Measurements from ENCODE around the gene ATXN8OS. TPM values are rescaled to one million over a fixed set of nuclear protein-coding genes. Genes with fewer than 3 reads are reported as not detected.

Gene ATXN8OS
- total and polyA plus RNA-seq, 2 donors (not counting 1 experiment from before 2014, with no cell fraction given): not detected

- no peak for TF ChIP-seq EZH2 (IDR thresholded peaks at IDR 0.05; ENCODE audit: borderline replicate concordance, insufficient read depth, low read depth, low read length, poor library complexity, severe bottlenecking)
- TF ChIP-seq CTCF (IDR thresholded peaks at IDR 0.05): no peak
- Histone ChIP-seq H3K27ac (ENCODE audit: low read length in 2 of 2) (no peak overlapping the region), H4K20me1 (ENCODE audit: control insufficient read depth, insufficient read depth, low read length, poor library complexity, severe bottlenecking) (no peaks in the 10 kb centered on the region), H3K9me3 (ENCODE audit: control extremely low read depth in 1 of 3, control insufficient read depth in 2 of 3, insufficient read depth in 1 of 3, low read length in 2 of 3) (no peaks in the 10 kb centered on the region), H3K9ac (ENCODE audit: low read length) (no peak overlapping the region), H3K79me2 (ENCODE audit: control insufficient read depth, insufficient read depth, low read length) (no peaks in the 10 kb centered on the region), H3K4me1 (ENCODE audit: control insufficient read depth in 2 of 2, insufficient read depth in 2 of 2, low read length in 2 of 2) (no peaks in the 10 kb centered on the region), H3K4me2 (replicated peaks; ENCODE audit: low read depth, low read length, poor library complexity, severe bottlenecking) (no peak overlapping the region), H3K4me3 (ENCODE audit: control extremely low read depth in 1 of 5, extremely low read depth in 1 of 5, insufficient read depth in 1 of 5, low read depth in 2 of 5, low read length in 4 of 5) (no peak overlapping the region), H2AFZ (ENCODE audit: insufficient read depth, low read depth, low read length, poor library complexity, severe bottlenecking) (no peak overlapping the region), H3K27me3 (replicated peaks in 1 of 4; ENCODE audit: control extremely low read depth in 1 of 4, control insufficient read depth in 3 of 4, insufficient read depth in 4 of 4, low read length in 3 of 4) (no peaks in the 10 kb centered on the region), H3K36me3 (replicated peaks in 1 of 2; ENCODE audit: control extremely low read depth in 1 of 2, control insufficient read depth in 1 of 2, extremely low read depth in 1 of 2, insufficient read depth in 2 of 2, low read length in 1 of 2) (no peaks in the 10 kb centered on the region)
- no peak overlapping the region for H3K4me3 Mint-ChIP-seq
- no peak for DNase-seq
- H3K9me3 Mint-ChIP-seq (ENCODE audit: insufficient read depth): peaks cover 13% of the 10 kb centered on the region
- no peaks in the 10 kb centered on the region for H3K27me3 Mint-ChIP-seq
- no peak for ATAC-seq (ENCODE audit: low read depth)
- WGBS (ENCODE audit: insufficient coverage): 60% methylated on average over 1 of the region's 4 CpGs
- intact Hi-C loops (cut with micrococcal nuclease): no loop called here
- ChIA-PET CTCF (no interaction called here), POLR2A (no interaction called here)
- H3K4me1 Mint-ChIP-seq: no peaks in the 10 kb centered on the region
- H3K27ac Mint-ChIP-seq: no peak overlapping the region
Measured at GRCh38 chr13:70087247-70087646, 20.4 kb upstream of the ATXN8OS start.

DNA sequence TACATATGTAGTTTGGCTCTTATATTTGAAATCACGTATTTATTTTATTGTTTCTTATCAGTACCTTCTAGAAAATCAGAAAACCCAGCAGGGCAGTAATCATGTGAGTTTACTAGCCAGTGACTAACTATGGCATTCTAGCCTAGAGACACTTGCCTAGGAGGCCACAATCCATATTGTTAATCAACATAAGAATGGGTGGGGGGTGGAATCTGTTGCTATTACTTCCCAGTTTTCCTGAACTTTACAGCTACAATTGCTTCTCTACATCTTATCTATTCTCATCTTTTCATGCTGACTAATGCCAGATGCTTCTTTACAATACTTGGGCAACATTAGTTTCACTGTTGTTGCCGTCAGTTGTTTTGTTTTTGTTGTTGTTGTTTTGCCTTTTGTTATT, 18.7 kb upstream of the ATXN8OS start:
- no peak overlapping the region for H3K27ac ChIP-seq (ENCODE audit: low read length in 2 of 2)
- no peaks in the 10 kb centered on the region for H3K27me3 ChIP-seq (replicated peaks in 1 of 4; ENCODE audit: control extremely low read depth in 1 of 4, control insufficient read depth in 3 of 4, insufficient read depth in 4 of 4, low read length in 3 of 4)
- H3K9me3 ChIP-seq (ENCODE audit: control extremely low read depth in 1 of 3, control insufficient read depth in 2 of 3, insufficient read depth in 1 of 3, low read length in 2 of 3): no peaks in the 10 kb centered on the region
- POLR2A ChIA-PET: no interaction called here
- ATAC-seq (ENCODE audit: low read depth): no peak
- Mint-ChIP-seq H3K9me3 (ENCODE audit: insufficient read depth) (peaks cover 13% of the 10 kb centered on the region), H3K4me3 (no peak overlapping the region), H3K4me1 (no peaks in the 10 kb centered on the region), H3K27ac (no peak overlapping the region), H3K27me3 (no peaks in the 10 kb centered on the region)
- H3K9ac ChIP-seq (ENCODE audit: low read length): no peak overlapping the region
- no CpG with 5 or more reads among the region's 2 CpGs for WGBS (ENCODE audit: insufficient coverage)
- H3K36me3 ChIP-seq (replicated peaks in 1 of 2; ENCODE audit: control extremely low read depth in 1 of 2, control insufficient read depth in 1 of 2, extremely low read depth in 1 of 2, insufficient read depth in 2 of 2, low read length in 1 of 2): no peaks in the 10 kb centered on the region
- TF ChIP-seq CTCF (IDR thresholded peaks at IDR 0.05) (no peak), EZH2 (IDR thresholded peaks at IDR 0.05; ENCODE audit: borderline replicate concordance, insufficient read depth, low read depth, low read length, poor library complexity, severe bottlenecking) (no peak)
- no peaks in the 10 kb centered on the region for H3K79me2 ChIP-seq (ENCODE audit: control insufficient read depth, insufficient read depth, low read length)
- no peak overlapping the region for H3K4me2 ChIP-seq (replicated peaks; ENCODE audit: low read depth, low read length, poor library complexity, severe bottlenecking)
- CTCF ChIA-PET: no interaction called here
- intact Hi-C loops (cut with micrococcal nuclease): no loop called here
- H2AFZ ChIP-seq (ENCODE audit: insufficient read depth, low read depth, low read length, poor library complexity, severe bottlenecking): no peak overlapping the region
- H3K4me3 ChIP-seq (ENCODE audit: control extremely low read depth in 1 of 5, extremely low read depth in 1 of 5, insufficient read depth in 1 of 5, low read depth in 2 of 5, low read length in 4 of 5): no peak overlapping the region
- no peaks in the 10 kb centered on the region for H4K20me1 ChIP-seq (ENCODE audit: control insufficient read depth, insufficient read depth, low read length, poor library complexity, severe bottlenecking)
- no peak for DNase-seq
- no peaks in the 10 kb centered on the region for H3K4me1 ChIP-seq (ENCODE audit: control insufficient read depth in 2 of 2, insufficient read depth in 2 of 2, low read length in 2 of 2)

Data from B cell (primary cell).